Breast epithelium (tissue), 4 donors: ENCODE results near the gene SCN2A. TPM values are rescaled to one million over a fixed set of nuclear protein-coding genes. Genes with fewer than 3 reads are reported as not detected.
"Not testable (repeated sequence)": the region's sequence is repeated elsewhere in the genome, so short reads cannot be mapped to it uniquely, and the experiment has no call there.

Experiments used
- DNase-seq, 2 donors: peaks; one replicate each; pipeline ENCODE4 v3.0.0-alpha.2; 2019; ENCODE audit warnings: low spot score in 2 of 2
- H3K27ac ChIP-seq, 2 donors: fragments of 200-600 bp; sonication (generic) in 1 of 2; one replicate each; pipeline ENCODE4 v1.5.1; 2016 to 2019; ENCODE audit warnings: mild to moderate bottlenecking in 1 of 2
- H3K27me3 ChIP-seq, 2 donors: fragments of 200-600 bp; sonication (generic) in 1 of 2; one replicate each; pipeline versions ENCODE4 v1.5.1 to v1.6.0; 2017 to 2019; ENCODE audit warnings: control low read depth in 1 of 2, mild to moderate bottlenecking in 1 of 2
- H3K36me3 ChIP-seq: fragments of 200-600 bp; one replicate; pipeline ENCODE4 v1.5.1; 2019
- H3K4me1 ChIP-seq, 2 donors: fragments of 200-600 bp; sonication (generic); one replicate each; pipeline ENCODE4 v1.5.1; 2016 to 2019; ENCODE audit warnings: control low read depth in 1 of 2
- H3K4me3 ChIP-seq, 3 donors: fragments of 200-600 bp; sonication (generic); 1 replicate in 2 of 3; 2 replicates in 1 of 3; pipeline ENCODE4 v1.5.1; 2016 to 2019; ENCODE audit warnings: mild to moderate bottlenecking in 3 of 3, moderate library complexity in 2 of 3
- H3K9me3 ChIP-seq, 2 donors: fragments of 200-600 bp; sonication (generic) in 1 of 2; one replicate each; pipeline ENCODE4 v1.5.1; 2016 to 2019; ENCODE audit warnings: control low read depth in 1 of 2
- CTCF ChIP-seq, 3 donors: fragments of 450-650 bp; IDR thresholded peaks; one replicate each; pipeline ENCODE4 v1.5.1; 2016 to 2017; ENCODE audit warnings: antibody characterized with exemption in 3 of 3, mild to moderate bottlenecking in 3 of 3, moderate library complexity in 3 of 3
- POLR2A ChIP-seq: fragments of 450-650 bp; IDR thresholded peaks from one replicate; pipeline ENCODE4 v1.6.1; 2016; ENCODE audit warnings: antibody characterized with exemption, mild to moderate bottlenecking, moderate library complexity
- POLR2AphosphoS5 ChIP-seq, 3 donors: sonication (generic); formaldehyde crosslinking; IDR thresholded peaks; one replicate each; pipeline ENCODE4 v1.6.1; 2017; ENCODE audit warnings: antibody characterized with exemption in 3 of 3
- intact Hi-C: fragments of 100-400 bp; cut with DNase I; formaldehyde crosslinking; loops from one replicate; pipeline ENCODE4 v1.15.1; 2023; ENCODE audit warnings: low total_unique reads
- total RNA-seq, 3 donors: library from RNA; depleted of rRNA; stranded (reverse); fragments of >200 nt; gene quantifications; one replicate each; pipeline ENCODE4 v1.1.0, GENCODE V29; 2016

SCN2A gene
- total RNA-seq, 3 donors from 2014 or later, result 0.16 to 2.2 (median 2.0) TPM

- Histone ChIP-seq H3K36me3 (no peaks in the 10 kb centered on the region), H3K27ac (no peak overlapping the region), H3K27me3 (no peaks in the 10 kb centered on the region), H3K4me1 (no peaks in the 10 kb centered on the region), H3K9me3 (no peaks in the 10 kb centered on the region), H3K4me3 (no peak overlapping the region)
- intact Hi-C loops, result no loop called here
- TF ChIP-seq POLR2A (no peak), POLR2AphosphoS5 (IDR thresholded peaks at IDR 0.05) (no peak), CTCF (IDR thresholded peaks at IDR 0.05) (no peak)
- no peak for DNase-seq
Measured at GRCh38 chr2:165248238-165248637, 9.0 kb downstream of the SCN2A start.

- no peaks in the 10 kb centered on the region for H3K27me3 ChIP-seq
- TF ChIP-seq CTCF (IDR thresholded peaks at IDR 0.05), result no peak
- no peak for TF ChIP-seq POLR2A
- TF ChIP-seq POLR2AphosphoS5 (IDR thresholded peaks at IDR 0.05), result no peak
- H3K36me3 ChIP-seq, result no peaks in the 10 kb centered on the region
- H3K9me3 ChIP-seq, result no peaks in the 10 kb centered on the region
- no peak overlapping the region for H3K27ac ChIP-seq
- H3K4me1 ChIP-seq, result no peaks in the 10 kb centered on the region
- intact Hi-C loops, result no loop called here
- DNase-seq, result no peak
- H3K4me3 ChIP-seq, result no peak overlapping the region
Measured at GRCh38 chr2:165251366-165251765, 12.2 kb downstream of the SCN2A start.

DNA sequence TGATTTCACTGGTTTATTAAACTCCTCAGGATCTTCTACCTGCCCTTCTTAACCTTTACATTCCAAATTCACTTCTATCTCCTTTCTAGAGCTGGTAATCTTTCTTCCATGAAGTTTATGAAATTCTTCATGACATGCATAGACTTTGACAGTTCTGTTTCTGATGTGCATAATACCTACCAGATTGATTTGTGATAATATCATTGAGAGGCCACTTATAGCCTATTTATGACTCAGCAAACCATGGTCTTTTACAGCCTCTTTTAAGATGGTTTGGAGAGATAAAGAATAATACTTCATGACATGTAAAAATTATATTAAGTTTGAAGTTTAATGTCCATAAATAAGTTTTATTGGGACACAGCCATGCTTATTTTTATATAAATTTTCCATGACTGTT, 14.0 kb downstream of the SCN2A start:
- TF ChIP-seq POLR2AphosphoS5 (IDR thresholded peaks at IDR 0.05) (no peak), POLR2A (no peak), CTCF (IDR thresholded peaks at IDR 0.05) (no peak)
- H3K27ac ChIP-seq, result no peak overlapping the region
- no peaks in the 10 kb centered on the region for H3K36me3 ChIP-seq
- H3K4me1 ChIP-seq, result no peaks in the 10 kb centered on the region
- no peak for DNase-seq
- intact Hi-C loops, result no loop called here
- H3K27me3 ChIP-seq, result no peaks in the 10 kb centered on the region
- no peaks in the 10 kb centered on the region for H3K9me3 ChIP-seq
- H3K4me3 ChIP-seq, result no peak overlapping the region

DNA sequence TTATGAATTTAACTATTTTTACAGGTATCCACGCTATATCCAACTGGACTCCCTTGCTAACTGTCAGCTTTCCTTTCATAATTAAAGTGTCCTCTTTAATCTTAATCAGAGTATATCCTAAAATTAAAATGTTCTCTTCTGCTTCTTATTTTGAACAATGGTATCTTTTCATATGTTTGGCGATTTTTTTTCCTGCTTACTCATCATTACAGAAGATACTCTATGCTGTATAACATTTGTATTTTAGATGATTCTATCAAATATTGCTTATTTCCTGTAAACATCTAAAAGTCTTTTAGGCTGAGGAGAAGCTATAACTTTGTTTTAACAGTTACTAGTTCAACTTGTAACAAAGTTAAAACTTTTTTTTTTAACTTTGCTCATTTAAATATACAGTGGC, 17.4 kb downstream of the SCN2A start:
- no peaks in the 10 kb centered on the region for H3K9me3 ChIP-seq
- no peak overlapping the region for H3K27ac ChIP-seq
- H3K4me1 ChIP-seq, result no peaks in the 10 kb centered on the region
- TF ChIP-seq POLR2A (no peak), POLR2AphosphoS5 (IDR thresholded peaks at IDR 0.05) (no peak)
- H3K27me3 ChIP-seq, result no peaks in the 10 kb centered on the region
- intact Hi-C loops, result no loop called here
- no peaks in the 10 kb centered on the region for H3K36me3 ChIP-seq
- no peak for DNase-seq
- no peak overlapping the region for H3K4me3 ChIP-seq

DNA sequence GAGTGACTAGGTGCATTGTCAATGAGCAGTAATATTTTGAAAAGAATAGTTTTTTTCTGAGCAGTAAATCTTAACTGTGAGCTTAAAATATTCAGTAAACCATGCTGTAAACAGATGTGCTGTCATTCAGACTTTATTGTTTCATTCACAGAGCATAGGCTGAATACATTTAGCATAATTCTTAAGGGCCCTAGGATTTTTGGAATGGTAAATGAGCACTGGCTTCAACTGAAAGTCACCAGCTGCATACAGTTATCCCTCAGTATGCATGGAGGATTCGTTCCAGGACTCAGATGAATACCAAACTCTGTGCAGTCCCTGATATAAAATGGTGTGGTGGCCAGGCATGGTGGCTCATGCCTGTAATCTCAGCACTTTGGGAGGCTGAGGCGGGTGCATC, 21.1 kb downstream of the SCN2A start:
- intact Hi-C loops, H3K27ac ChIP-seq, H3K36me3 ChIP-seq, DNase-seq, H3K9me3 ChIP-seq, H3K27me3 ChIP-seq, H3K4me3 ChIP-seq, H3K4me1 ChIP-seq: not testable (repeated sequence)

DNA sequence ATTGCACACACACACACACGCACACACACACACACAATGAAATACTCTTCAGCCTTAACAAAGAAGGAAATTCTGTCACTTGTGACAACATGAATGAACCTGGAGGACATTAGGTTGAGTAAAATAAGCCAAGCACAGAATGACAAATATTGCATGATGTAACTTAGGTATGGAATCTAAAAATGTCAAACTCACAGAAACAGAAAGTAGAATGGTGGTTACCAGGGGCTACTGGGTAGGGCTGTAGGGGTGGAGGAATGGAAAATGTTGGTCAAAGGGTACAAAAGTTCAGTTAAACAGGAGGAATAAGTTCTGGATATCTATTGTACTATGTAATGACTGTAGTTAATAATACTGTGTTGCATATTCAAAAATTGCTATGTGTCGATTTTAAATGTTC, 29.5 kb downstream of the SCN2A start:
- TF ChIP-seq POLR2AphosphoS5 (IDR thresholded peaks at IDR 0.05) (no peak), POLR2A (no peak), CTCF (IDR thresholded peaks at IDR 0.05) (no peak)
- intact Hi-C loops, result no loop called here
- H3K27ac ChIP-seq, result no peak overlapping the region

More for the DNA sequence above, 29.5 kb downstream of the SCN2A start:
- no peak for DNase-seq
- no peaks in the 10 kb centered on the region for H3K27me3 ChIP-seq
- no peaks in the 10 kb centered on the region for H3K9me3 ChIP-seq
- no peaks in the 10 kb centered on the region for H3K36me3 ChIP-seq
- H3K4me3 ChIP-seq, result no peak overlapping the region
- H3K4me1 ChIP-seq, result no peaks in the 10 kb centered on the region
